ENCODE measurements around the gene CALY. TPM values are rescaled to one million over a fixed set of nuclear protein-coding genes. Genes with fewer than 3 reads are reported as not detected.
A peak's percentile ranks its signal among the peaks of the same experiment; 100 is the strongest.

Gene CALY
- total RNA-seq, 2 donors from 2014 or later, result 0.75 to 1.3 TPM

- 94 to 100% methylated on average over 2 to 3 of the region's 4 CpGs for WGBS, 2 experiments (ENCODE audit: insufficient coverage in 1 of 2, insufficient read length in 1 of 2)
- Histone ChIP-seq H3K4me3 (ENCODE audit: low read length) (no peak overlapping the region), H3K27me3 (ENCODE audit: control insufficient read depth, insufficient read depth, low read length, poor library complexity, severe bottlenecking) (peaks cover 8% of the 10 kb centered on the region), H3K36me3 (ENCODE audit: control insufficient read depth, insufficient read depth, low read length) (no peaks in the 10 kb centered on the region), H3K9ac (ENCODE audit: extremely low read depth, low read length, poor library complexity, severe bottlenecking) (no peak overlapping the region), H3K27ac (ENCODE audit: low read depth, low read length) (no peak overlapping the region), H3K9me3 (ENCODE audit: control insufficient read depth, low read length) (no peaks in the 10 kb centered on the region), H3K4me1 (ENCODE audit: control insufficient read depth, insufficient read depth, low read length) (no peaks in the 10 kb centered on the region)
- Mint-ChIP-seq H3K27me3 (ENCODE audit: insufficient read depth) (peaks cover 8% of the 10 kb centered on the region), H3K4me3 (no peak overlapping the region), H3K27ac (no peak overlapping the region), H3K4me1 (no peaks in the 10 kb centered on the region), H3K36me3 (ENCODE audit: low read depth) (peaks cover 23% of the 10 kb centered on the region), H3K9me3 (no peaks in the 10 kb centered on the region)
- DNase-seq, result no peak
- TF ChIP-seq CTCF (conservative IDR thresholded peaks at IDR 0.05), result no peak
Measured at GRCh38 chr10:133383551-133383950, 46.9 kb upstream of the CALY start.

GRCh38 chr10:133381036-133381435, 44.3 kb upstream of the CALY start:
- Histone ChIP-seq H3K9ac (ENCODE audit: extremely low read depth, low read length, poor library complexity, severe bottlenecking) (no peak overlapping the region), H3K27ac (ENCODE audit: low read depth, low read length) (no peak overlapping the region), H3K4me3 (ENCODE audit: low read length) (no peak overlapping the region), H3K36me3 (ENCODE audit: control insufficient read depth, insufficient read depth, low read length) (no peaks in the 10 kb centered on the region), H3K27me3 (ENCODE audit: control insufficient read depth, insufficient read depth, low read length, poor library complexity, severe bottlenecking) (peaks cover 33% of the 10 kb centered on the region), H3K4me1 (ENCODE audit: control insufficient read depth, insufficient read depth, low read length) (no peaks in the 10 kb centered on the region), H3K9me3 (ENCODE audit: control insufficient read depth, low read length) (no peaks in the 10 kb centered on the region)
- TF ChIP-seq CTCF (conservative IDR thresholded peaks at IDR 0.05), result no peak
- no peaks in the 10 kb centered on the region for H3K9me3 Mint-ChIP-seq
- peaks cover 33% of the 10 kb centered on the region for H3K27me3 Mint-ChIP-seq (ENCODE audit: insufficient read depth)
- no peak overlapping the region for H3K27ac Mint-ChIP-seq
- WGBS, 2 experiments (ENCODE audit: insufficient coverage in 1 of 2, insufficient read length in 1 of 2), result 96 to 100% methylated on average over 3 to 8 of the region's 8 CpGs
- no peak for DNase-seq
- H3K36me3 Mint-ChIP-seq (ENCODE audit: low read depth), result peaks cover 14% of the 10 kb centered on the region
- H3K4me3 Mint-ChIP-seq, result no peak overlapping the region
- H3K4me1 Mint-ChIP-seq, result no peaks in the 10 kb centered on the region

GRCh38 chr10:133379801-133380666, 43.3 kb upstream of the CALY start:
- Mint-ChIP-seq H3K27ac (no peak overlapping the region), H3K4me1 (no peaks in the 10 kb centered on the region), H3K27me3 (ENCODE audit: insufficient read depth) (peaks cover 43% of the 10 kb centered on the region), H3K36me3 (ENCODE audit: low read depth) (peaks cover 14% of the 10 kb centered on the region), H3K4me3 (peak overlapping the region; percentile 58), H3K9me3 (no peaks in the 10 kb centered on the region)
- peaks cover 43% of the 10 kb centered on the region for H3K27me3 ChIP-seq (ENCODE audit: control insufficient read depth, insufficient read depth, low read length, poor library complexity, severe bottlenecking)
- no peaks in the 10 kb centered on the region for H3K36me3 ChIP-seq (ENCODE audit: control insufficient read depth, insufficient read depth, low read length)
- peak overlapping the region; percentile 71 for H3K4me3 ChIP-seq (ENCODE audit: low read length)
- H3K27ac ChIP-seq (ENCODE audit: low read depth, low read length), result no peak overlapping the region
- no peak for TF ChIP-seq CTCF (conservative IDR thresholded peaks at IDR 0.05)
- peak overlapping the region; percentile 20 for H3K9ac ChIP-seq (ENCODE audit: extremely low read depth, low read length, poor library complexity, severe bottlenecking)
- H3K9me3 ChIP-seq (ENCODE audit: control insufficient read depth, low read length), result no peaks in the 10 kb centered on the region
- 94 to 97% methylated on average over 22 to 36 of the region's 36 CpGs for WGBS, 2 experiments (ENCODE audit: insufficient coverage in 1 of 2, insufficient read length in 1 of 2)
- no peak for DNase-seq
- no peaks in the 10 kb centered on the region for H3K4me1 ChIP-seq (ENCODE audit: control insufficient read depth, insufficient read depth, low read length)

Measured in endodermal cell (in vitro differentiated cells).